HG03460 (cell line): ENCODE data around the gene TARBP1.

ENCODE experiments used
- ATAC-seq: cut with Tn5 transposase; IDR thresholded peaks from one replicate; pipeline ENCODE4 v1.9.1; 2021; ENCODE audit not compliant: unreplicated experiment

The TARBP1 gene

DNA sequence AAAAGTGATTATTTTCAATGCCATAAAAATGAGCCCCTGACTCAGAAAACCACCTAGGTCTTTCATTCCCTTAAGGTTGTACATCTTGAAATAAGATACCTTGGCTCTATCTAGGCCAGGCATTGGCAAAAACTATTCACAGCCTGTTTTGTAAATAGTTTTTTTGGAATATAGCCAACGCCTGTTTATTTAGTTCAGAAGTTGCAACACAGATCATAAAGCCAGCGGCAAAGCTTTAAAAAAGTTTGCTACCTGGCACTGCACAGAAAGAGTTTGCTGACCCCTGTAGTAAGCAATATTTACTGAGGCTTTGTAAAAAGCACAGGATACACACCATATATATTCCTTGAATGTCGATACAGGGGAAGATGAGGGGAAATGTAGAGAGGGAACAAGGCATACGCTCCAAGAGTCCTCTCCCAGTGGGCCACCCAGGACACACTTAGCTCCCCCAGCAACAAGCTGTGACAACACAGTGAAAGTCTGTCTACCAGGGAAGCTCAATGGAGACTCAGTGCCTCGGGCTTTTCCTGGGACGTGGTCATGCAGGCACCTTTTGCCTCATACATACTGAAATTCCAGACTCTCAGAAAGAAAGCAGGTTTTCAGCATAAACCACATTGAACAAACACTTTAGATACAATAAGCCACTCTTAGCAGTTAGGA lies 20.5 kb downstream of the TARBP1 start:
- ATAC-seq, result no peak

DNA sequence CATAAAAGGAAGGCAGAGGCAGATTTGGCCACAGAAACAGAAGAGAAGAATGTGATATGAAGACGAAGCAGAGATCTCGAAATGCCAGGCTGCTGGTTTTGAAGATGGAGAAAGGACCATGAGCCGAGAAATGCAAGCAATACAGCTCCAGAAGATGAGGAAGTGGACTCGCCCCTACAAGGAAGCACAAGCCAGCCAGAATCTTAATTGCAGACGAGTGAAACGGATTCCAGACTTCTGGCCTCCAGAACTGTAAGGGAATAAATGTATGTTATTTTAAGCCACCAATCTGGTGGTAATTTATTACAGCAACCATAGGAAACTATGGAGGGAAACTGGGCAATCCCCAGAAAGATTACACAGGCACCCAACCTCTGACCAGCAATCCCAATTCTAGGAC lies 24.1 kb downstream of the TARBP1 start:
- no peak for ATAC-seq

- ATAC-seq, result no peak
Measured at GRCh38 chr1:234452406-234452965, 26.5 kb downstream of the TARBP1 start.

GRCh38 chr1:234440348-234440747 lies 38.6 kb downstream of the TARBP1 start:
- ATAC-seq, result no peak

- no peak for ATAC-seq
Measured at GRCh38 chr1:234438579-234438978, 40.4 kb downstream of the TARBP1 start.

GRCh38 chr1:234437423-234438171 lies 41.4 kb downstream of the TARBP1 start:
- no peak for ATAC-seq

DNA sequence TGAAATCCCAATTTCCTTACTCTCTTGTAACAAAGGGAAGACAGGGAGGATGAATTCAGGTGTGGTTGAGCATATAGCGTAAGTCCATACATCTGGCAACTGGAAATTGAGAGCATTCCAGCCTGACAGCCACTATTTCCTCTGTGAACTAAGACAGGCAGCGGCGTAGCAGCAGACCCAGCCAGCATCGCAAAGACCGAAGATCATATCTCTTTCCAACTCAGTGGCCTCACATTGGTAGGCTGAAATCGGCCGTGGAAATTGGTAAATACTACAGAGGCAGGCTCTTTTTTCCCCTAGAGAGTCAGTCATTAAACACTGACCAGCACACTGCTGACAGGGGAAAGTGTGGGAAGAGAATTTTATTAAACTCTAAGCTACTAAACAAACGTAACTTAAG lies 43.4 kb downstream of the TARBP1 start:
- ATAC-seq, result no peak

DNA sequence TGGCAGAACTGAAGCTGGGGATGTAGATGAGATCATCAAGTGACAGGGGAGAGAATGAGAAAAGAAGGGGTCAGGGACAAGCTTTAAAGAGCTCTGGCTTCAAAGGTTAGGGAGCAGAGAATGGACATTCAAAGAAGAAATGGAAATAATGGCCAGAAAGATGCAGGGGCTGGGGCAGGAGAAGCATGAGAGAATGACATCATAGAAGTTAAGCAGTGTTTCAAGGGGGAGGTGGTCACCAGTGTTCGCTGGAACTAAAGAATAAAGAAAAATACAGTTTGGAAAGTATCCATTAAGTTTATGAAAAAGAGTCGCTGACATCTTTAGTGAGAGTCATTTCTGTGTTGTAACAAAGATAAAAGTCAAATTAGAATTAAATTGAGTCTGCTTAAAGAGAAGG lies 44.3 kb downstream of the TARBP1 start:
- ATAC-seq, result no peak

DNA sequence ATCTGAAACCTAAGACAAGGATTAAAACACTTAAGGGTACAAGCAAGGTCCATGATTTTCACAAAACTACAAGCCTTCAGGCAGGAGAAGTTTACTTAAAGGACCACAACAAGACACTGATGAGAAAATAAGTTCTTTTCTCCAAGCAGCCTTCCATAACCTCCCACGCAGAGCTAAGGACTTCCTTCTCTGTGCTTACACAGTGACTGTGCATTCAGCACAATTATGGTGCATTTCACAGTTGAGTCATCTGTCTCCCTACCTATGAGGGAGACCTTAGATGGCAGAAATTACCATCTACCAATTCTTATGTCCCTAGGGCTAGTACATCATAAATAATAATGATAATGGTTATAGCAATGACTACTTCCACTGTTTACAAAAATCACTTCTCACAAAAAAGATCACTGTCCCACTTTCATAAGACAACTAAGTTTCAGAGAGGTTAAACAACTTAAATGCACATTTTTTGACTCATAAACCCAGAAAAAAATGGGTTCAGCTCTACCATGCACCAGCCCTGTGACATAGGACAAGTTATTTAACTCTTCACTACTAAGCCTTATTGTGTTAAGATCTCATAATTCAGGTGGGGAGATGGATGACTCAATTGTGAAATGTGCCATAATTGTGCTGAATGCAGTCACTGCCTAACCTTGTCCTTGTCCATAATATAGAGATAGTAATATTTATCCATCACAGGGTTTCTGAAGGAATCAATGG lies 45.3 kb downstream of the TARBP1 start:
- ATAC-seq, result peak; percentile 74

GRCh38 chr1:234431255-234431654 lies 47.7 kb downstream of the TARBP1 start:
- ATAC-seq, result no peak

- no peak for ATAC-seq
Measured at GRCh38 chr1:234430691-234431090, 48.3 kb downstream of the TARBP1 start.

DNA sequence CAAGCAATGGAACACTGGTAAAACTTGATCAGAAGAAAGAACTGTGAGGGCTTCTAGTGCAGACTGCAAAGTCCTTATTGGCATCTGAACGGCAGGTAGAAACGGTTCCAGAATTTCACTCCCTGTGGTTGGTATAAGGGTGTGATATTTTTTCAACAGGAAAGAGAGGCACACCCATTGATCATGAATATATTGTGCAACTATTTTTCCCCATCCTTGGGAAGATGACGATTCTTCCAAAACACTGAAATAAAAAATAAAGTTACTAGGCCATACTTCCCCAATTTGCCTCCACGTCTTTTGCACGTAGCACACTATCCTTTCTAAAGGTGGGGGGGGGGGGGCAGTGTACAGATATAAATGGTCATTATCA lies 49.6 kb downstream of the TARBP1 start:
- ATAC-seq, result no peak

DNA sequence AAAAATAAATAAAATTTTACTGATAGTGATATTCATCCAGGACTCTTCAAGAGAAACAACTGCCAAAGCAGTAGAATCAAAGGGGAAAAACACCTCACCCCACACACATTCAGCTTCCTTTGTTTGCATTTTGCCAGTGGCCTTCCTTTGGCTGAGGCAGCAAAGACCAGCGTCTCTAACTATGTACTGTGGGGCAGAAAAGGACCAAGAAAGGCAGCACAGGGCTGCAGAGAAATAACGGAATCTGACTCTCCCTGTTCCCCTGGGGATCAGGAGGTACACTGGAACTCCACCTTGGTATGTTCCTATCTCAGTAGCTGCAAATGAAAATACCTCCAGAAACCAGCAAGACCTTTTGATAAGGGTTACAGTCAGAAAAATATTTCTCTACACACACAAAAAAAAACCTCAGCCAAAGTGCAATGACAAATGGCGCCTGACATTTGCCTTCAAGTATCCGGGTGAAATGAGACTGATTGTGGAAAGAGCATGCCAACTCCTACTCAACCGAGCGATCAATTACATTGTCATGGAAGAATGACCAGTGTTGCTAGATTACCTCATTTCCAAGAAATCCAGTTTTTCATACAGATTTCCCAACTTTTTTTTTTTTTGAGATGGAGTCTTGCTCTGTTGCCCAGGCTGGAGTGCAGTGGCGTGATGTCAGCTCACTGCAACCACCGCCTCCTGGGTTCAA lies 50.9 kb downstream of the TARBP1 start:
- ATAC-seq, result no peak

DNA sequence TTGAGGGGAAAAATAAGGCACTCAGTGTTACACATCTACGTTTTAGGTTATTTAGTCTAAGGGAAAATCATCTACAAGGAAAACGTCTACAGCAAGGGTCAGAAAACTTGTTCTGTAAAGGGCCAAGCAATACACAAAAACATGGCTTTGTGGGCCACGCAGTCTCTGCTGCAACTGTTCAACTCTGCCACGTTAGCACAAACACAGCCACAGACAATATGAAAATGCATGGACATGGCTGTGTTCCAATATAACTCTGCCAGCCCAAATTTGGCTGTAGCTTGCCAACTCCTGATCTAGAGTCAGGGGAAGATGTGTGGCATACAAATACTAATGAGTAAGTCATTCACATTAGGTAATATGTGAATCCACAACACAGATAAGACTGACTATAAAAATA lies 65.0 kb downstream of the TARBP1 start:
- ATAC-seq, result no peak

DNA sequence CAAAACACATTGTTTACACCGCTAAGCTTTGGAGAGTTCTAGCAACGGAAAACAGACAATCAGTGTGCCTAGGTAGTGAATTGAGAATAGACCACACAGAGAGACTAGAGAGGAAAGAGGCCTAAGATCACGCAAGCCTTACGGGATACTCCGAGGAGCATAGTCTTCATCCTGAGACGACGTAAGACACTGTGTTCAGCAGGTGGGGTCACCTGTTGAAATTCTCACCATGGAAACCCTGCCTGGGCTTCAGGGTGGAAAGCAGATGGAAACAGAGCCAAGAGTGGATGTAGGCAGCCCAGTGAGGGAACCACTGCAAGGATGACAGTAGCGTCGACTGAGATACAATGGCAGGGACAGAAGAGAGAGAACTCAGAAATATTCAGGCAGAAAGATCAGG lies 65.5 kb downstream of the TARBP1 start:
- no peak for ATAC-seq

DNA sequence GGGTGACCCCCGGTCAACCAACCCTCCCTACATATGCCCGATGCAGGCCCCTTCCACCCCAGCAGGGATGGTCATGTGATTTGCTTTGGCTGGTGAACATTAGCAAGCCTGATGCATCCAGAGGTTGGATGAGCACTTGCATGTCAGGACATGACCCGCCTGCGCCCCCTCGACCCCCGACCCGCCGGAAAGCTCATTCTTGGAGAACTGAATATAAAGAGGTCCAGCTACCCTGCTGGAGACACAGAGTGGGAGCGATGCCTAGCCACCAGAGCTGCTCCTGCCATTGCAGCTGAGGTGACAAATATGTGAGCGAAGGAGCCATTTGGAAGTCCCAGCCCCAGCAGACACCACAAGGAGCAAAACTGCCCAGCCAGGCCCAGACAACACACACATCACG lies 66.1 kb downstream of the TARBP1 start:
- ATAC-seq, result no peak

- no peak for ATAC-seq
Measured at GRCh38 chr1:234409328-234409727, 69.7 kb downstream of the TARBP1 start.

DNA sequence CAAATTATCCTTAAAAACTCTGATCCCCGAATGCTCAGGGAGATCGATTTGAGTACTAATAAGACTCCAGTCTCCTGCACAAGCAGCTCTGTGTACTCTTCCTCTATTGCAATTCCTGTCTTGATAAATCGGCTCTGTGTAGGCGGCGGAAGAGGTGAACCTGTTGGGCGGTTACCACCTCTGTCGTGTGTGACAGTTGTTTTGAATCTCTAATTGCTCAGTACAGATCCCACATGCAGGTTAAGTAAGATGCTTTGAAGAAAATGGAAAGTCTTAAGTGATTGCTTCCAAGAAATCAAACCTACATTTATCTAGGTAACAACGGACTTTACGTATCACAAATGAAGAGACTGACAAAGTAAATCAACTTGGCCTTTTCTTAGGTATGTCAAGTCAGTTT lies 70.2 kb downstream of the TARBP1 start:
- ATAC-seq, result no peak

DNA sequence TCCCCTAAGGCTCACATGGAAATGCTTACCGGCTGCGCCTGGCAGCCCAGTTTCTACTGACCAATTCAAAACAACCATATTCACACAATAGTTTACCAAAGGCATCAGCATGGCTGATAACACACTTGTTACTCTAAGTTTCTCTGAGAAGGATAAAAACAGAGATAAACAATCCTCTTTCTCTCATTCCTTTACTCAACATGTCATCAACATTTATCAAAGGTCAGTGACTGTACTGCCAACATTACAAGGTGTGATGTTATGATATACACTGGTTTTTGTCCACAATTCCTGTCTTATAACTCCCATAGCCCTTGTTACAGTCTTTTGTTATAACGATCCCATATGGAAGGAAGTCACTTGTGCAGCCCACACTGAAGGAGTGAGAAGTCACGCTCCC lies 72.1 kb downstream of the TARBP1 start:
- ATAC-seq, result no peak

DNA sequence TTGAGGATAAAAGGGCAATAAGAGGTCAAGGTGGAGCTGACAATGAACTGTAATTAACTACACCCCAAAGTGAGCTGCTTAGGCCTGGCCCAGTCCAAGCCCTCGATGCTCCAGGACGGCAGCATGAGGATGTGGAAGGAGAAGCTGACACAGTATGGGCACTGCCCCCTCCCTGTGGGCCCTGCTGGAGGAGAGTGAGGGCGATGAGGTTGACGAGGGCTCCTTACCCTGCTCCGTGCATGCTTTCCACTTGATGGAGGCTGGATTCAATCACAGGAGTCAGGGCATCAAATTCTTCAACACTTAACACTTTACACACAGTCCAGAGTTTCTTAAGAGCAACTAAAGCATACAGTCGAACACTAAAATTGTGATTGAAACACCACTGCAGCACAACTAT lies 73.3 kb downstream of the TARBP1 start:
- ATAC-seq, result no peak

- no peak for ATAC-seq
Measured at GRCh38 chr1:234402939-234403338, 76.0 kb downstream of the TARBP1 start.
